ENCODE results near the gene IL17RC. TPM values are rescaled to one million over a fixed set of nuclear protein-coding genes. Genes with fewer than 3 reads are reported as not detected.

The IL17RC gene
- total RNA-seq, 4 donors from 2014 or later = 61.1 to 74.4 (median 67.1) TPM

GRCh38 chr3:9951126-9951525, 34.2 kb downstream of the IL17RC start:
- Histone ChIP-seq H3K27me3 (no peaks in the 10 kb centered on the region), H3K36me3 (no peaks in the 10 kb centered on the region), H3K4me1 (peaks cover 9 to 29% (median 17%) of the 10 kb centered on the region in 4 donors), H3K4me3 (no peak overlapping the region), H3K9me3 (no peaks in the 10 kb centered on the region), H3K27ac (no peak overlapping the region)
- intact Hi-C loops (cut with DNase I; ENCODE audit: low total_unique reads) = no loop called here
- DNase-seq = no peak
- TF ChIP-seq EP300 (IDR thresholded peaks at IDR 0.05; ENCODE audit: low read depth) (no peak), POLR2AphosphoS5 (IDR thresholded peaks at IDR 0.05) (no peak), POLR2A (IDR thresholded peaks at IDR 0.05) (no peak)
- TF ChIP-seq, protein P1, sequence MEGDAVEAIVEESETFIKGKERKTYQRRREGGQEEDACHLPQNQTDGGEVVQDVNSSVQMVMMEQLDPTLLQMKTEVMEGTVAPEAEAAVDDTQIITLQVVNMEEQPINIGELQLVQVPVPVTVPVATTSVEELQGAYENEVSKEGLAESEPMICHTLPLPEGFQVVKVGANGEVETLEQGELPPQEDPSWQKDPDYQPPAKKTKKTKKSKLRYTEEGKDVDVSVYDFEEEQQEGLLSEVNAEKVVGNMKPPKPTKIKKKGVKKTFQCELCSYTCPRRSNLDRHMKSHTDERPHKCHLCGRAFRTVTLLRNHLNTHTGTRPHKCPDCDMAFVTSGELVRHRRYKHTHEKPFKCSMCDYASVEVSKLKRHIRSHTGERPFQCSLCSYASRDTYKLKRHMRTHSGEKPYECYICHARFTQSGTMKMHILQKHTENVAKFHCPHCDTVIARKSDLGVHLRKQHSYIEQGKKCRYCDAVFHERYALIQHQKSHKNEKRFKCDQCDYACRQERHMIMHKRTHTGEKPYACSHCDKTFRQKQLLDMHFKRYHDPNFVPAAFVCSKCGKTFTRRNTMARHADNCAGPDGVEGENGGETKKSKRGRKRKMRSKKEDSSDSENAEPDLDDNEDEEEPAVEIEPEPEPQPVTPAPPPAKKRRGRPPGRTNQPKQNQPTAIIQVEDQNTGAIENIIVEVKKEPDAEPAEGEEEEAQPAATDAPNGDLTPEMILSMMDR (IDR thresholded peaks at IDR 0.05) = no peak
- 41 to 43% methylated on average over 1 to 7 of the region's 7 CpGs for WGBS, 2 donors (ENCODE audit: low coverage in 1 of 2)
- in situ Hi-C loops (cut with MboI; ENCODE audit: low pct_ligation_motif_present in 1 of 4, low pct_unique_long_range_greater_than_20kb in 1 of 4, low sequenced_read_pairs in 3 of 4) = no loop called here

- no peak for TF ChIP-seq POLR2A (IDR thresholded peaks at IDR 0.05)
- no peak for TF ChIP-seq EP300 (IDR thresholded peaks at IDR 0.05; ENCODE audit: low read depth)
- TF ChIP-seq, protein P1 (IDR thresholded peaks at IDR 0.05) = no peak
- TF ChIP-seq POLR2AphosphoS5 (IDR thresholded peaks at IDR 0.05) = no peak
- in situ Hi-C loops (cut with MboI; ENCODE audit: low pct_ligation_motif_present in 1 of 4, low pct_unique_long_range_greater_than_20kb in 1 of 4, low sequenced_read_pairs in 3 of 4) = no loop called here
- Histone ChIP-seq H3K9me3 (no peaks in the 10 kb centered on the region), H3K4me3 (peak overlapping the region in 3 of 4 donors; percentile 26 to 59 (median 44)), H3K36me3 (no peaks in the 10 kb centered on the region), H3K4me1 (peaks cover 9 to 26% (median 17%) of the 10 kb centered on the region in 4 donors), H3K27me3 (no peaks in the 10 kb centered on the region), H3K27ac (no peak overlapping the region)
- intact Hi-C loops (cut with DNase I; ENCODE audit: low total_unique reads) = no loop called here
- DNase-seq = no peak
- WGBS, 2 donors (ENCODE audit: low coverage in 1 of 2) = 41% methylated on average over 10 of the region's 10 CpGs; no CpG with 5 or more reads in 1 of the 2 donors
Observed at GRCh38 chr3:9951598-9951961, 34.7 kb downstream of the IL17RC start.

- no peak within 1 kb of the TSS for H3K27ac ChIP-seq
- in situ Hi-C loops (cut with MboI; ENCODE audit: low pct_ligation_motif_present in 1 of 4, low pct_unique_long_range_greater_than_20kb in 1 of 4, low sequenced_read_pairs in 3 of 4) (no loop called here), intact Hi-C loops (cut with DNase I; ENCODE audit: low total_unique reads) (no loop called here)
- peak; percentile 34 for DNase-seq
- 4 to 37% methylated on average over 2 to 40 of the region's 52 CpGs for WGBS, 2 donors (ENCODE audit: low coverage in 1 of 2)
- TF ChIP-seq EP300 (IDR thresholded peaks at IDR 0.05; ENCODE audit: low read depth) (no peak), POLR2A (IDR thresholded peaks at IDR 0.05) (no peak)
- peaks cover 9 to 21% (median 17%) of the 10 kb centered on the region in 4 donors for H3K4me1 ChIP-seq
- H3K4me3 ChIP-seq = peak within 1 kb of the TSS; percentile 26 to 59 (median 42)
- no peaks in the 10 kb centered on the region for H3K27me3 ChIP-seq
- no peaks in the 10 kb centered on the region for H3K9me3 ChIP-seq
- H3K36me3 ChIP-seq = no peaks in the 10 kb centered on the region
Observed at GRCh38 chr3:9951962-9952805, 35.3 kb downstream of the IL17RC start, which contains the start of gene PRRT3. PRRT3 (minus strand) TSS chr3:9952408; CDS start chr3:9950115, 2,293 bp downstream.

- Histone ChIP-seq H3K4me1 (peaks cover 6 to 11% (median 9%) of the 10 kb centered on the region in 4 donors), H3K9me3 (no peaks in the 10 kb centered on the region), H3K27ac (no peak overlapping the region), H3K36me3 (no peaks in the 10 kb centered on the region), H3K27me3 (no peaks in the 10 kb centered on the region), H3K4me3 (no peak overlapping the region)
- TF ChIP-seq POLR2AphosphoS5 (IDR thresholded peaks at IDR 0.05) (no peak), POLR2A (IDR thresholded peaks at IDR 0.05) (no peak), EP300 (IDR thresholded peaks at IDR 0.05; ENCODE audit: low read depth) (no peak)
- TF ChIP-seq, protein P1 (IDR thresholded peaks at IDR 0.05) = no peak
- intact Hi-C loops (cut with DNase I; ENCODE audit: low total_unique reads) (no loop called here), in situ Hi-C loops (cut with MboI; ENCODE audit: low pct_ligation_motif_present in 1 of 4, low pct_unique_long_range_greater_than_20kb in 1 of 4, low sequenced_read_pairs in 3 of 4) (no loop called here)
- 69 to 80% methylated on average over 10 to 12 of the region's 12 CpGs for WGBS, 2 donors (ENCODE audit: low coverage in 1 of 2)
- DNase-seq = no peak
Observed at GRCh38 chr3:9955067-9955502, 38.2 kb downstream of the IL17RC start.

Measured in transverse colon (tissue), 4 donors.